ENCODE results near the gene MAFB.

- no peak for TF ChIP-seq CTCF (conservative IDR thresholded peaks at IDR 0.05 in 1 of 2, IDR thresholded peaks at IDR 0.05 in 1 of 2; ENCODE audit: extremely low read depth in 1 of 2, insufficient read depth in 1 of 2, low read depth in 1 of 2, low read length in 2 of 2)
- no peak for TF ChIP-seq EZH2 (IDR thresholded peaks at IDR 0.05; ENCODE audit: borderline replicate concordance, low read length)
Measured at GRCh38 chr20:40675599-40676221, 13.3 kb downstream of the MAFB start.
